ENCODE measurements around the gene LONP2.

Gene LONP2

DNA sequence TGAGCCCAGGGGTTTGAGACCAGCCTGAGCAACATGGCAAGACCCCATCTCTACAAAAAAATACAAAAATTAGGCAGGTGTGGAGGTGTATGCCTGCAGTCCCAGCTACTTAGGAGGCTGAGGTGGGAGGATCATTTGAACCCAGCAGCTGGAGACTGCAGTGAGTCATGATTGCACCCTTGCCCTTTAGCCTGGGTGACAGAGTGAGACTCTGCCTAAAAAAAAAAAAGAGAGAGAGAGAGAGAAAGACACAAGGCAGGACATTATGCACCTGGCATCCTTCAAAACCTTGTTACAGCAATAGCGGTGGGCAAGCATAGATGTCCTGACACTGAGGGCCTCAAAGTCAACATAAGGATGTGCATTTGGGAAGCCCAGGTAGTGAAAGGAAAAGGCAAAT lies 161.1 kb downstream of the LONP2 start:
- no peak overlapping the region for H3K4me2 ChIP-seq (ENCODE audit: low read length)
- H2AFZ ChIP-seq (ENCODE audit: low read depth, low read length): no peak overlapping the region

DNA sequence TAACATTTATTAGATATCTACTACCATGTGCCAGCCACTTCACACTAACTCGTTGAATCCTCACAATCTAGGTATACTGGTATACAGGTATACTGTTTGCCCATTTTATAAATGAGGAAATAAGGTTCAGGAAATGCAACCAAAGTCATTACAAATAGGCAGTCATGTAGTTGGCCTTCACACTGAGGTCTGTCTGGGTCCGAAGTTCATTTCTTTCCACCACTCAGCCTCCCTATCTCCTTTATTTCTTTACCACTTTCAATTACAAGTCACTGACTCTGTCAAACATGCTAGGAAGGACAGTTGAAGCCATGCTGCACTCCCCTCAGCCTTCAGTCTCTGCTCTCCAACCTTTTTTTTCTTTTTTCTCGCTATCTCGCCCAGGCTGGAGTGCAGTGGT lies 161.8 kb downstream of the LONP2 start:
- Histone ChIP-seq H2AFZ (ENCODE audit: low read depth, low read length) (no peak overlapping the region), H3K27ac (ENCODE audit: low read length) (no peak overlapping the region), H3K36me3 (replicated peaks; ENCODE audit: low read depth, low read length) (no peaks in the 10 kb centered on the region), H3K9me3 (ENCODE audit: insufficient read depth, low read length) (no peaks in the 10 kb centered on the region), H3K79me2 (ENCODE audit: low read length) (no peaks in the 10 kb centered on the region), H3K4me3 (ENCODE audit: low read length) (no peak overlapping the region), H3K27me3 (ENCODE audit: low read depth, low read length) (no peaks in the 10 kb centered on the region), H3K4me2 (ENCODE audit: low read length) (no peak overlapping the region), H4K20me1 (ENCODE audit: insufficient read depth, low read length) (no peaks in the 10 kb centered on the region), H3K9ac (ENCODE audit: low read length) (no peak overlapping the region), H3K4me1 (ENCODE audit: low read length) (no peaks in the 10 kb centered on the region)
- no peak for TF ChIP-seq EZH2phosphoT487 (IDR thresholded peaks at IDR 0.05; ENCODE audit: low read depth)
- TF ChIP-seq, protein P1, sequence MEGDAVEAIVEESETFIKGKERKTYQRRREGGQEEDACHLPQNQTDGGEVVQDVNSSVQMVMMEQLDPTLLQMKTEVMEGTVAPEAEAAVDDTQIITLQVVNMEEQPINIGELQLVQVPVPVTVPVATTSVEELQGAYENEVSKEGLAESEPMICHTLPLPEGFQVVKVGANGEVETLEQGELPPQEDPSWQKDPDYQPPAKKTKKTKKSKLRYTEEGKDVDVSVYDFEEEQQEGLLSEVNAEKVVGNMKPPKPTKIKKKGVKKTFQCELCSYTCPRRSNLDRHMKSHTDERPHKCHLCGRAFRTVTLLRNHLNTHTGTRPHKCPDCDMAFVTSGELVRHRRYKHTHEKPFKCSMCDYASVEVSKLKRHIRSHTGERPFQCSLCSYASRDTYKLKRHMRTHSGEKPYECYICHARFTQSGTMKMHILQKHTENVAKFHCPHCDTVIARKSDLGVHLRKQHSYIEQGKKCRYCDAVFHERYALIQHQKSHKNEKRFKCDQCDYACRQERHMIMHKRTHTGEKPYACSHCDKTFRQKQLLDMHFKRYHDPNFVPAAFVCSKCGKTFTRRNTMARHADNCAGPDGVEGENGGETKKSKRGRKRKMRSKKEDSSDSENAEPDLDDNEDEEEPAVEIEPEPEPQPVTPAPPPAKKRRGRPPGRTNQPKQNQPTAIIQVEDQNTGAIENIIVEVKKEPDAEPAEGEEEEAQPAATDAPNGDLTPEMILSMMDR (IDR thresholded peaks at IDR 0.05; ENCODE audit: low read depth, low read length): no peak

More for the DNA sequence above, 161.1 kb downstream of the LONP2 start:
- Histone ChIP-seq H3K4me3 (ENCODE audit: low read length) (no peak overlapping the region), H3K9ac (ENCODE audit: low read length) (no peak overlapping the region), H3K79me2 (ENCODE audit: low read length) (no peaks in the 10 kb centered on the region), H3K9me3 (ENCODE audit: insufficient read depth, low read length) (no peaks in the 10 kb centered on the region), H3K36me3 (replicated peaks; ENCODE audit: low read depth, low read length) (no peaks in the 10 kb centered on the region), H4K20me1 (ENCODE audit: insufficient read depth, low read length) (no peaks in the 10 kb centered on the region), H3K4me1 (ENCODE audit: low read length) (no peaks in the 10 kb centered on the region), H3K27ac (ENCODE audit: low read length) (no peak overlapping the region), H3K27me3 (ENCODE audit: low read depth, low read length) (no peaks in the 10 kb centered on the region)
- no peak for TF ChIP-seq EZH2phosphoT487 (IDR thresholded peaks at IDR 0.05; ENCODE audit: low read depth)
- TF ChIP-seq, protein P1 (IDR thresholded peaks at IDR 0.05; ENCODE audit: low read depth, low read length): no peak

All from OCI-LY3 (cell line).